Islet of Langerhans (tissue), 1 donor: ENCODE data around the gene ARHGAP33.
"Not testable (repeated sequence)": the region's sequence is repeated elsewhere in the genome, so short reads cannot be mapped to it uniquely, and the experiment has no call there.

Experiments used
- FAIRE-seq: peaks from one replicate; lab custom pipeline; 2011; peaks lifted over from hg19 to GRCh38; lab: Jason Lieb, UNC

ARHGAP33 gene

DNA sequence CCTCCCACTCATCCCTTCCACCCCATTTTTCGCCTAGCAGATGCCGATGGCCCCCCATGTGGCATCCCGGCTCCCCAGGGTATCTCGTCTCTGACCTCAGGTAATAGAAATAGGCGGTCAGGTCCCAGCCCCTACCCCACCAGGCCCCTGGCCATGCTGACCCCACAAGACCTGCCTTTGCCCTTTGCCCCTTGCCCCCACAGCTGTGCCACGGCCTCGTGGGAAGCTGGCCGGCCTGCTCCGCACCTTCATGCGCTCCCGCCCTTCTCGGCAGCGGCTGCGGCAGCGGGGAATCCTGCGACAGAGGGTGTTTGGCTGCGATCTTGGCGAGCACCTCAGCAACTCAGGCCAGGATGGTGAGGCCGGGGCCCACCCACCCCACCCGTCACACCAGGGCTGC, 5.4 kb downstream of the ARHGAP33 start:
- no peak for FAIRE-seq

DNA sequence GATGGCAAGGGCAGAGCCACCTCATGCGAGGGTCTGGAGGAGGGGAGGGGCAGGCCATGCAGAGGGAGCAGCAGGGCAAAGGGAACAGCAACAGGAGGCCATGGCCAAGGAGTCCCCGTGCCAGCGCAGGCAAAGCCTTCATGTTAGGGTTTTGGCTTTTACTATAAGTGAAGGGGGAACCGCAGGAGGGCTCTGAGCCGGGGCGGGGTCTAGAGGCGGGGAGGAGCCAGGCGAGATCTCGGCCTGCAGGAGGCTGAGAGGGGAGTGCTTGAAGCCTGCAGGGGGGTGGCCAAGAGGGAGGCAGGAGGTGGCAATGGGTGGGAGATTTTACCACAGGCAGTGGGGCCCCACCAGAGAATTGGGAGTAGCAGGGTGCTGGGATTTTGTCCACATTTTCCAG, 6.3 kb downstream of the ARHGAP33 start:
- FAIRE-seq = no peak

GRCh38 chr19:35782589-35782988, 7.2 kb downstream of the ARHGAP33 start:
- no peak for FAIRE-seq

DNA sequence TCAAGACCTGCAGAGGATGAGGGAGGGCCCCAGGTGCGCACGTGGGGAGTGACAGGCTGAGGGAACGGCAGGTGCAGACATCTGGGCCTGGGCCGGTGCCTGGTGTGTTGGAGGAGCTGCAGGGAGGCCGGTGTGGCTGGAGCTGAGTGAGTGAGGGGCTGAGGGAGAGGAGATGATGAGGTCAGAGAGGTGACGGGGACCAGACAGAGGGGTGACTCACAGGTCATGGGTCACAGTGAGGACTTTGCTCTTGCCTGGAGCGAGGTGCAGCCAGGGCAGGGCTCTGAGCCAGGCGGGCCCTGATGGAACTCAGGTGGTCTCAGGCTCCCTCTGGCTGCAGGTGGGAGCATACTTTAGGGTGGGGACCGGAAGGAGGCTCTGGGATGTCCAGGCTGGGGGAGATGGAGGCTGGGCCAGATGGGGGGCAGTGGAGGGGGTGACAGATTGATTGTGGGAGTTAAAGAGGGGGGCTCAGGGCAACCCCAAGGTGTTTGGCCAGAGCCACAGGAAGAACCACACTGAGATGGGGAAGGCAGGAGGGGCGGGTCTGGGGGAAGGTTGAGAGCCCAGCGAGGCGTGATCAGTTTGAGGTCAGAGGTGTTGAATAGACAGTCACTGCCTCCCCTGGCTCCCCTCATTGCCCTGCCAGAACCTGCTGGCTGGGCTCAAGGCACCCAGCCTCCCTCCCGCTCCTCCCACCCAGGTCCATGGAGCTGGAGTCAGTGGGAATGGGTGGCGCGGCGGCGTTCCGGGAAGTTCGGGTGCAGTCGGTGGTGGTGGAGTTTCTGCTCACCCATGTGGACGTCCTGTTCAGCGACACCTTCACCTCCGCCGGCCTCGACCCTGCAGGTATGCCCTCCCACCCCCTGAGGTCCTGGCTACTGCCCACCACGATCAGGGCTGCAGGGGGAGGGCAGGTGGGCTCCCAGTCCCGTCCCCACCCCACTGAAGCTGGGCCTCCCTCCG, 8.4 kb downstream of the ARHGAP33 start:
- no peak for FAIRE-seq

DNA sequence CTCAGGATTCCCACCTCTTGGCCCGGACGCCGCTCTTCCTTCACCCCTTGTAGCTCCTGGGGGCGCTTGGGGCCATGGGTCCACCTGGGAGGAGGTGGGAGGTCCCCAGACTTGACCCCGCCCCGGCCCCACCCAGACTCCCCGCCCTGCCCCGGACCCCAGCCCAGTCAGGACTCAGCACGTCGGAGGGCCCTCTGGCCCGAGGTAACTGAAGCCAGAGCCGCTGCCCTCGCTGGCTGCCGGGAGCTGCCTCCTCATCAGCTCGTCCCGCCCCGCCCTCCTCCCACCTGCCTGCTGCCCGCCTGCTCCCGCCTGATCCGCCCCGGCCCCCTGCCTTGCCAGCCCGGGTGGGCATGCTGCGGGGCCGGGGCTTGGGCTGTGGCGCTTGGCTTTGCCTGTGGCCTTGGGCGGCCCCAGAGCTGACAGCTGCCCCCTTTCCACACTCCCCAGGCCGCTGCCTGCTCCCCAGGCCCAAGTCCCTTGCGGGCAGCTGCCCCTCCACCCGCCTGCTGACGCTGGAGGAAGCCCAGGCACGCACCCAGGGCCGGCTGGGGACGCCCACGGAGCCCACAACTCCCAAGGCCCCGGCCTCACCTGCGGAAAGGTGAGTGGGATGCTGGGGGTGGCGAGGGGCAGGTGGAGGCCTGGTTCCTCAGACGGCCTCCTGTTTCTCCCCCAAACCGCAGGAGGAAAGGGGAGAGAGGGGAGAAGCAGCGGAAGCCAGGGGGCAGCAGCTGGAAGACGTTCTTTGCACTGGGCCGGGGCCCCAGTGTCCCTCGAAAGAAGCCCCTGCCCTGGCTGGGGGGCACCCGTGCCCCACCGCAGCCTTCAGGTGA, 9.4 kb downstream of the ARHGAP33 start:
- no peak for FAIRE-seq

- FAIRE-seq = no peak
Observed at GRCh38 chr19:35785339-35785627, 9.9 kb downstream of the ARHGAP33 start.

DNA sequence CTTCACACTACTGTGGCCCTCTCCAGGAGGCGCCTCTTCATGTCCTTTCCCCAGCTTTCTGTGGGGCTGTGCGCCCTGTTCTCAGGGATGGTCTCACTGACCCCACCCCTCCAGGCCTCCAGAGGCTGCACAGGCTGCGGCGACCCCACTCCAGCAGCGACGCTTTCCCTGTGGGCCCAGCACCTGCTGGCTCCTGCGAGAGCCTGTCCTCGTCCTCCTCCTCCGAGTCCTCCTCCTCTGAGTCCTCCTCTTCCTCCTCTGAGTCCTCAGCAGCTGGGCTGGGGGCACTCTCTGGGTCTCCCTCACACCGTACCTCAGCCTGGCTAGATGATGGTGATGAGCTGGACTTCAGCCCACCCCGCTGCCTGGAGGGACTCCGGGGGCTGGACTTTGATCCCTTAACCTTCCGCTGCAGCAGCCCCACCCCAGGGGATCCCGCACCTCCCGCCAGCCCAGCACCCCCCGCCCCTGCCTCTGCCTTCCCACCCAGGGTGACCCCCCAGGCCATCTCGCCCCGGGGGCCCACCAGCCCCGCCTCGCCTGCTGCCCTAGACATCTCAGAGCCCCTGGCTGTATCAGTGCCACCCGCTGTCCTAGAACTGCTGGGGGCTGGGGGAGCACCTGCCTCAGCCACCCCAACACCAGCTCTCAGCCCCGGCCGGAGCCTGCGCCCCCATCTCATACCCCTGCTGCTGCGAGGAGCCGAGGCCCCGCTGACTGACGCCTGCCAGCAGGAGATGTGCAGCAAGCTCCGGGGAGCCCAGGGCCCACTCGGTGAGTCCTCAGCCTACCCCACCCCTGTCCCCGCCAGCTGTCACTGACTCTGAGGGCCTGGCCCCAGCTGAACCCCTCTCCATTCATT, 11.2 kb downstream of the ARHGAP33 start:
- FAIRE-seq = no peak

- no peak for FAIRE-seq
Observed at GRCh38 chr19:35787227-35787799, 11.9 kb downstream of the ARHGAP33 start.

DNA sequence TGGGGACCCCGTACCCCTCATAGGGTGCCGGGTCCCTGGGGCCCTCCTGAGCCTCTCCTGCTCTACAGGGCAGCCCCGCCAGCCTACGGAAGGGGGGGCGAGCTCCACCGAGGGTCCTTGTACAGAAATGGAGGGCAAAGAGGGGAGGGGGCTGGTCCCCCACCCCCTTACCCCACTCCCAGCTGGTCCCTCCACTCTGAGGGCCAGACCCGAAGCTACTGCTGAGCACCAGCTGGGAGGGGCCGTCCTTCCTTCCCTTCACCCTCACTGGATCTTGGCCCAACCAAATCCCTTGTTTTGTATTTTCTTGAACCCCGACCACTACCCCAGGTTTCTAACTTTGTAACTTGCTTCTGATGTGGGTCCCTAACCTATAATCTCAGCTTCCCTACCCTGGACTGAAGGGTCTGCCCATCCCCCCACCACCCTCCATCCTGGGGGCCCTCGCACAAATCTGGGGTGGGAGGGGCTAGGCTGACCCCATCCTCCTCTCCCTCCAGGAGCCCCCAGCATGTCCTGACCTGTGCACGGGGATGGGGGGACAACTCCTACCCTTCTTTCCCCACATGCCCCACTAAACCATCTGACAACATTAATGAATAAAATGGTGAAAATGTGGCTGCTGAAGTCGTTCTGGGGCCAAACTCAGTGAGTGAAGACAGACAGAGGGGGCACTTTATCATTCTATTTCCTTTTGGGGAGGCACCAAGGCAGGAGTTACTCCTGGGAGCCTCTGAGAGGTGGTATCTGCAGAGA, 13.0 kb downstream of the ARHGAP33 start:
- no peak for FAIRE-seq

GRCh38 chr19:35789195-35789977, 14.0 kb downstream of the ARHGAP33 start:
- no peak for FAIRE-seq

DNA sequence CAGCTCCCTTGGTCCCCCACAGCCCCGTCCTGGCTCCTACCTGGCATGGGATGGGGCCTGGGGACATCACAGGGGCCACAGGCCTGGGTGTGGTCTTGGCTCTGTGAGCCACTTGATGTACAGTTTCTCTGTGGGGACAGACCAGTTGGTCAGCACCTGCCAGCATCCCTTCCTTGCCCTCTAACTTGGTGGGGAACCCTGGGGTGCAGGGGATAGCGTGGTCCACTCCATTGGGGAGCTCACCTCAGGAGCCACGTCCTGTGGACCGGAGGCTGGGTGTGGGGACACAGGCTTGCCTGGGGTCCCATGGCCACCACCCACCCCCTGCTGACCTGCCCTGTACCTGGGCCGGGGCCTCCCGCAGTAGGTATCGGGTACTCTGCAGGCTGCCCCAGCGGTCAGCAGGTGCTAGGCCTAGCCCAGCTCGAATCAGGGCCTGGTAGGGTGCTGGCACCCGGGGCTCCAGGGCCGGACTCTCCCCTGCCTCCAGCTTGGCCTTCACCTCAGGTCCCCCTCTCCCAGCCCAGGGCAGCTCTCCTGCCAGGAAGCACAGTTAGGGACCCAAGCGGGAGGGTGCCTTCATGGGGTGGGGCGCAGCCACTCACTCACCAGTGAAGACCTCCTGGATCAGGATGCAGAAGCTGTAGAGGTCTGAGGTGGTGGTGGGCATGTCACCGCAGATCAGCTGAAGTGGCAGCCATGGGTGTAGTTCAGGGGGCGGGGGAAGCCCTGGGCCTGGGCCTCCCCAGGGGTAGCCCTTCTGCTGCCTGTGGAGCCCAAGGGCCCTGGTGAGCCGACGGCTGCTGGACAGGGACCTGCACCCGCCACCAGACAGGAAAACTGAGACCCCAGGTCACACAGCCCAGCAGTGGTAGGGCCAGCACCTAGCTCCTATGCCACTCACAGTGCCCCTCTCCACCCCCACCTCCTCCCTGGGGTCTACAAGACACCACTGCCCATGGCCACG, 14.9 kb downstream of the ARHGAP33 start:
- no peak for FAIRE-seq

DNA sequence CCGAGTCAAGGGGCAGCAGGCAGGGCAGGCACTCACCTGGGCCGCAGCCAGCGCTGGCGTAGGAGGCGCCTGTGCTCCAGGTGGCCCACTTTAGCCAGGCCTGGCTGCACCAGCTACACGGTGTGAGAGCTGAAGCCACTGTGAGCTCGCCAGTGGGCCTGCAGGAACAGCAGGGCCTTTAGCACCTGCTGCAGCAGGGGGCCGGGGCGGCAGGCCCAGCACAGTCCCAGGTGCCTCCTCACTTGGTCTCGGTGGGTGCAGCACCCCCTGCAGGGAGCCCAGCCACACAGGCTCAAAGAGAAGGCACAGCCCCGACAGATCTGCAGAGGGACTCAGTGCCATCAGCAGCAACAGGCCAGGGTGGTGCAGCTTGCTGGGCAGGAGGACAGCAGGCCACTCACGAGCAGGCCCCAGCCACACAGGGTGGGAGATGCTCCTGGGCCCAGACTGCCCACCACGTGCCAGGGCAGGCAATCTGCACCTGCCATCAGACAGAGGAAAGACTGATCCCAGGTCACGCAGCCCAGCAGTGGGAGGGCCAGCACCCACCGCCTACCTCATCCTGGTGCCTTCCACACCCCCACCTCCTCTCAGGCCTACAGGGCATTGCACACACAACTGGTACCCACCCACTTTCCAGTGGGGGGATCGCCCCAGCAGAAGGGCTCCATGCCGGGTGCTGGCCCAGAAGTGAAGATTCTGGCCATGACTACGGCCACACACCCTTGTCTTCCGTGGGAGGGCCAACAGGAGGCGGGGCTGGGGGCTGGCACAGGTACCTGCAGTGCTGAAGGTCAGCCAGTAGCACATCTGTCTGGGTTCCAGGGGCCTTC, 15.8 kb downstream of the ARHGAP33 start:
- FAIRE-seq = no peak

DNA sequence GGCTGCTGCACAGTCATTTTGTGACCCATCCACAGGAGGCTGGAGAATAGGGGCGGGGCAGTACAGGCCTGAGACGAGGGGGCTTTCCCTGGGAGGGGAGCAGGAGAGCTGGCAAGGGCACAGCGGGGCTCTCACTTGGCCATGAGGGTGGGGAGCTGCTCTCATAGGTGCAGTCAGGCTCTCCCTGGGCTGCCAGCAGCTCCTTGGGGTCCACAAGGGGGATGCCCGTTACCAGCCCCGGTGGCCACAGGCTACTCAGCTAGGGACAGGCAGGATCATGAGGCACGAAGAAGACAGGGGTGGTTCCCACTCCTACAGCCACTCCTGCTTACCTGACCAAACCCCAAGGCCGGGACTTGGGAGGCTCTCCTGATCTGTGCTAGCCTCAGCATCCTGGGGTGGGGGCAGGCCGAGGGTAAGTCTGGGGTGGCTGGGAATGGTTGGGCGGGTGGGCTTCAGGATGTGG, 16.5 kb downstream of the ARHGAP33 start:
- no peak for FAIRE-seq

DNA sequence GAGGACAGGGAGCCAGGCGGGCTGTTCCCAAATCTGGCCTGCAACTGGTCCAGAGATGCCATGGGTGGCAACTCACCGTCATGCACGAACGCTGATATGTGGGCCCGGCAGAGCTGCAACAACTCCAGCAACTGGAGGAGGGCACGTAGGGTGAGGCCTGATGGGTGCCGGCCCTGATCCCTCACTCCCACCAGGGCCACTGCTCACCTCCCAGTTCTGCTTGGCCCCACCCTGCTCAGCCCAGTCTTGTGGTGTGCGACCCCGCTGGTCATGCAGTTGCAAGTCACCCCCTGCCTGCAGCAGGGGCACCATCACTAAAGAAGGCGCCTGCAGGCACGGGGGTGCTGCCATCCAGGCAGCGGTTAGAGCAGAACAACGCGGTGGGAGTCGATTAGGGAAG, 16.9 kb downstream of the ARHGAP33 start:
- no peak for FAIRE-seq

DNA sequence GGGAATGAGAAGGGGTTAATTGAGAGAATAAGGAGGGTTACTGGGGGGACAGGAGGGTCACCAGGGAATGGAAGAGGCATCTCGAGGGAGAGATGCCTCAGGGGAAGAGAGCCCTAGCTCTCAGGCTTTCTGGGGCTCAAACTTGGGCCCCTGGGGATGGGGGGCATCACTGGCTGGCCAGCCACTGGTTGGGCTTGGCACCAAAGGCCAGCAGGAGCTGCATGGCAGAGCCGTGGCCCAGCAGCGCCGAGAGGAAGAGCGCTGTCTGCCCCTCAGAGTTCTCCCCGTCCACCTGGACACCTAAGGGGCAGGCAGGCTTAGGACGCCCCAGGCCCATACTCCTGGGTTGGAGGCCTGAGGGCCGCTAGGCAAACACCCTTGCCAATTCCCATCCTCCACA, 17.5 kb downstream of the ARHGAP33 start:
- FAIRE-seq = no peak

GRCh38 chr19:35793381-35794165, 18.2 kb downstream of the ARHGAP33 start:
- no peak for FAIRE-seq

GRCh38 chr19:35795564-35795963, 20.2 kb downstream of the ARHGAP33 start:
- FAIRE-seq = not testable (repeated sequence)
